ENCODE data around the gene TULP4.

DNA sequence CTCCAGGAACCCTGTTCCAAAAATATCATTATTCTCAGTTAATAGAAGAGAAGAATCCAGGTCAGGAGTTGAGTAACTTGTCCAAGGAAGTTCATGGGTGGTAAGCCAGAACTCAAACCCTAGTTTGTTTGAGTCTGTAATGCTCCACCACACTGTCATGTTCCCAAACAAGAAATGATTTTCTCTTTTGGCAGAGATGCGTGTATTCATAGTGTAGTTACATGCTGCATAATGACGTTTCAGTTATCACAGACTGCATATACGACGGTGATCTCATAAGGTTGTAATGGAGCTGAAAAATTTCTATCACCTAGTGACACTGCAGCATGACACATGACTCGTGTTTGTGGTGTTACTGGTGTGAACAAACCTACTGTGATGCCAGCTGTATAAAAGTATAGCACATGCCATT is 102.6 kb downstream of the TULP4 start:
- TF ChIP-seq EGR1 (IDR thresholded peaks at IDR 0.05): no peak
- TF ChIP-seq TCF12 (IDR thresholded peaks at IDR 0.05; ENCODE audit: low read depth): no peak
- TF ChIP-seq ZBTB7A (IDR thresholded peaks at IDR 0.05; ENCODE audit: low read depth): no peak
- no peak for TF ChIP-seq NFIC (IDR thresholded peaks at IDR 0.05)
- no peak for TF ChIP-seq EP300 (IDR thresholded peaks at IDR 0.05; ENCODE audit: borderline replicate concordance)
- no peak for TF ChIP-seq YY1 (IDR thresholded peaks at IDR 0.05; ENCODE audit: low read depth)
- TF ChIP-seq CEBPB (IDR thresholded peaks at IDR 0.05): no peak
- TF ChIP-seq TAF1 (IDR thresholded peaks at IDR 0.05; ENCODE audit: low read depth): no peak
